HCT116 (cell line): ENCODE measurements around the gene GOLGA6A. TPM values are rescaled to one million over a fixed set of nuclear protein-coding genes. Genes with fewer than 3 reads are reported as not detected.

ENCODE experiments used
- ATAC-seq: fragments of 200-7000 bp; cut with Tn5 transposase; 2 replicates; pipeline ENCODE4 v1.9.1; 2020; ENCODE audit warnings: mild to moderate bottlenecking, moderate library complexity
- BruUV-seq: library from RNA; stranded (reverse); fragments of 400-500 nt; replicated peaks from 2 replicates; lab custom pipeline; 2021; lab: Mats Ljungman, UMichigan
- CTCF ChIA-PET: fragments of 300-600 bp; sonication (Branson Sonifier 250); formaldehyde crosslinking; loops from one replicate; lab custom pipeline; 2021; ENCODE audit warnings: antibody characterized with exemption; lab: Charles Lee
- POLR2A ChIA-PET: fragments of 300-600, 350-600 bp; sonication (Branson Sonifier 250); formaldehyde crosslinking; loops from one replicate; lab custom pipeline; 2021; ENCODE audit warnings: antibody characterized with exemption; lab: Charles Lee
- RAD21 ChIA-PET, 2 experiments: fragments of 300-600 bp; sonication (Branson Sonifier 250); formaldehyde crosslinking; loops; one replicate each; lab custom pipeline; 2023; ENCODE audit warnings: low total read pairs in 2 of 2; ENCODE audit not compliant: uncharacterized antibody in 2 of 2, unreplicated experiment in 2 of 2, low non-redundant PET in 1 of 2; lab: Charles Lee
- DNase-seq: peaks from one replicate; pipeline ENCODE4 v3.0.0-alpha.2; 2010; ENCODE audit warnings: low read depth, low spot score
- H2AFZ ChIP-seq: fragments of 200-600 bp; shearing (Covaris generic), sonication (generic); 2 replicates; pipeline ENCODE4 v1.6.1; 2017; ENCODE audit warnings: low read depth, mixed run types, mixed read lengths, antibody characterized with exemption, low read length; ENCODE audit not compliant: poor library complexity, severe bottlenecking
- H3K27ac ChIP-seq: 2 replicates; pipeline ENCODE4 v1.5.1; 2012; ENCODE audit warnings: low read depth, low read length
- H3K27me3 ChIP-seq: fragments of 200-600 bp; sonication (generic); 2 replicates; pipeline ENCODE4 v1.6.1; 2016; ENCODE audit warnings: mixed run types, low read length, mixed read lengths; ENCODE audit not compliant: insufficient read depth
- H3K36me3 ChIP-seq, 2 experiments: fragments of 200-500 bp in 1 of 2; fragments of 200-600 bp in 1 of 2; sonication (Bioruptor generic) in 1 of 2; sonication (generic) in 1 of 2; 2 replicates each; pipeline versions ENCODE4 v1.5.1 to v1.6.1; 2014 to 2016; ENCODE audit warnings: low read length in 2 of 2, inconsistent platforms in 1 of 2, mixed read lengths in 1 of 2, mixed run types in 1 of 2; ENCODE audit not compliant: insufficient read depth in 2 of 2, control insufficient read depth in 1 of 2
- H3K4me1 ChIP-seq, 2 experiments: fragments of 200-600 bp in 1 of 2; sonication (generic) in 1 of 2; 2 replicates each; pipeline versions ENCODE4 v1.5.1 to v1.6.1; 2012 to 2017; ENCODE audit warnings: low read length in 2 of 2, inconsistent platforms in 1 of 2, mild to moderate bottlenecking in 1 of 2, mixed read lengths in 1 of 2, mixed run types in 1 of 2, moderate library complexity in 1 of 2; ENCODE audit not compliant: insufficient read depth in 2 of 2, control insufficient read depth in 1 of 2
- H3K4me2 ChIP-seq: fragments of 200-600 bp; sonication (generic); 2 replicates; pipeline ENCODE4 v1.6.1; 2017; ENCODE audit warnings: mixed run types, low read length, mixed read lengths
- H3K4me3 ChIP-seq, 2 experiments: fragments of 200-600 bp in 1 of 2; sonication (generic) in 1 of 2; replicated peaks in 1 of 2; 2 replicates each; pipeline ENCODE4 v1.5.1; 2011 to 2016; ENCODE audit warnings: low read length in 2 of 2, control low read depth in 1 of 2, low read depth in 1 of 2, mild to moderate bottlenecking in 1 of 2, mixed read lengths in 1 of 2, mixed run types in 1 of 2
- H3K79me2 ChIP-seq: fragments of 200-600 bp; sonication (generic); 2 replicates; pipeline ENCODE4 v1.6.1; 2017; ENCODE audit warnings: mild to moderate bottlenecking, mixed run types, low read length, moderate library complexity, mixed read lengths; ENCODE audit not compliant: insufficient read depth
- H3K9ac ChIP-seq: fragments of 200-600 bp; sonication (generic); 2 replicates; pipeline ENCODE4 v1.6.1; 2016; ENCODE audit warnings: low read length, mixed read lengths
- H3K9me2 ChIP-seq: fragments of 200-600 bp; sonication (generic), shearing (Covaris generic); 2 replicates; pipeline ENCODE4 v1.6.1; 2017; ENCODE audit warnings: mixed run types, mild to moderate bottlenecking, moderate library complexity; ENCODE audit not compliant: insufficient read depth
- H3K9me3 ChIP-seq, 2 experiments: fragments of 200-500 bp in 1 of 2; fragments of 200-600 bp in 1 of 2; sonication (Bioruptor generic) in 1 of 2; sonication (generic) in 1 of 2; 2 replicates each; pipeline ENCODE4 v1.6.1; 2014 to 2017; ENCODE audit warnings: low read length in 2 of 2, mixed read lengths in 2 of 2, inconsistent platforms in 1 of 2, low read depth in 1 of 2, mild to moderate bottlenecking in 1 of 2, mixed run types in 1 of 2, moderate library complexity in 1 of 2; ENCODE audit not compliant: control insufficient read depth in 1 of 2, insufficient read depth in 1 of 2
- H4K20me1 ChIP-seq: fragments of 200-600 bp; sonication (generic), shearing (Covaris generic); 2 replicates; pipeline ENCODE4 v1.6.1; 2017; ENCODE audit warnings: mixed run types, mild to moderate bottlenecking, moderate library complexity; ENCODE audit not compliant: insufficient read depth
- CEBPB ChIP-seq: IDR thresholded peaks from 2 replicates; pipeline ENCODE4 v1.6.1; 2012; ENCODE audit warnings: low read depth
- EGR1 ChIP-seq: IDR thresholded peaks from 2 replicates; pipeline ENCODE4 v1.6.1; 2012; ENCODE audit warnings: low read depth
- ELF1 ChIP-seq: IDR thresholded peaks from 2 replicates; pipeline ENCODE4 v1.6.1; 2012; ENCODE audit warnings: low read depth, borderline replicate concordance
- EZH2 ChIP-seq: fragments of 200-600 bp; sonication (generic); IDR thresholded peaks from 2 replicates; pipeline ENCODE4 v1.6.1; 2017; ENCODE audit warnings: antibody characterized with exemption, mixed run types
- FOSL1 ChIP-seq: IDR thresholded peaks from 2 replicates; pipeline ENCODE4 v1.6.1; 2012; ENCODE audit warnings: low read depth
- POLR2A ChIP-seq: IDR thresholded peaks from 2 replicates; pipeline ENCODE4 v1.7.0; 2011; ENCODE audit warnings: borderline replicate concordance; ENCODE audit not compliant: insufficient read depth, insufficient read length; ENCODE audit errors: extremely low read depth
- POLR2AphosphoS5 ChIP-seq: IDR thresholded peaks from 2 replicates; pipeline ENCODE4 v1.6.1; 2011; ENCODE audit warnings: mild to moderate bottlenecking, low read depth, low read length, moderate library complexity
- RAD21 ChIP-seq: IDR thresholded peaks from 2 replicates; pipeline ENCODE4 v1.6.1; 2012; ENCODE audit warnings: low read depth, mild to moderate bottlenecking
- SRF ChIP-seq: IDR thresholded peaks from 2 replicates; pipeline ENCODE4 v1.6.1; 2012; ENCODE audit warnings: low read depth
- YY1 ChIP-seq: IDR thresholded peaks from 2 replicates; pipeline ENCODE4 v1.6.1; 2011; ENCODE audit warnings: low read length, low read depth, moderate library complexity, mild to moderate bottlenecking; ENCODE audit not compliant: insufficient replicate concordance; ENCODE audit errors: extremely low read depth
- intact Hi-C: fragments of 100-400 bp; cut with micrococcal nuclease; formaldehyde crosslinking; loops from 2 replicates; pipeline ENCODE4 v1.10.0; 2022
- total RNA-seq: library from RNA; stranded (reverse); gene quantifications from one replicate; pipeline ENCODE4 v1.2.1, GENCODE V29; 2021; ENCODE audit not compliant: unreplicated experiment
- TF ChIP-seq, protein P1 (sequence below): IDR thresholded peaks from 2 replicates; pipeline ENCODE4 v1.6.1; 2012
- TF ChIP-seq, protein P2 (sequence below), 3 experiments: fragments of 200-600 bp in 1 of 3; sonication (generic) in 1 of 3; IDR thresholded peaks in 2 of 3; conservative IDR thresholded peaks in 1 of 3; 2 replicates each; pipeline ENCODE4 v1.5.1; 2012 to 2017; ENCODE audit warnings: low read depth in 2 of 3, low read length in 2 of 3, antibody characterized with exemption in 1 of 3, borderline replicate concordance in 1 of 3, control low read depth in 1 of 3, mild to moderate bottlenecking in 1 of 3, mixed read lengths in 1 of 3, mixed run types in 1 of 3, moderate library complexity in 1 of 3; ENCODE audit not compliant: insufficient read depth in 1 of 3
- TF ChIP-seq, protein P3 (sequence below): IDR thresholded peaks from 2 replicates; pipeline ENCODE4 v1.6.1; 2012; ENCODE audit warnings: low read depth

The GOLGA6A gene
- total RNA-seq, 1 experiment from 2014 or later, result 0.39 TPM

DNA sequence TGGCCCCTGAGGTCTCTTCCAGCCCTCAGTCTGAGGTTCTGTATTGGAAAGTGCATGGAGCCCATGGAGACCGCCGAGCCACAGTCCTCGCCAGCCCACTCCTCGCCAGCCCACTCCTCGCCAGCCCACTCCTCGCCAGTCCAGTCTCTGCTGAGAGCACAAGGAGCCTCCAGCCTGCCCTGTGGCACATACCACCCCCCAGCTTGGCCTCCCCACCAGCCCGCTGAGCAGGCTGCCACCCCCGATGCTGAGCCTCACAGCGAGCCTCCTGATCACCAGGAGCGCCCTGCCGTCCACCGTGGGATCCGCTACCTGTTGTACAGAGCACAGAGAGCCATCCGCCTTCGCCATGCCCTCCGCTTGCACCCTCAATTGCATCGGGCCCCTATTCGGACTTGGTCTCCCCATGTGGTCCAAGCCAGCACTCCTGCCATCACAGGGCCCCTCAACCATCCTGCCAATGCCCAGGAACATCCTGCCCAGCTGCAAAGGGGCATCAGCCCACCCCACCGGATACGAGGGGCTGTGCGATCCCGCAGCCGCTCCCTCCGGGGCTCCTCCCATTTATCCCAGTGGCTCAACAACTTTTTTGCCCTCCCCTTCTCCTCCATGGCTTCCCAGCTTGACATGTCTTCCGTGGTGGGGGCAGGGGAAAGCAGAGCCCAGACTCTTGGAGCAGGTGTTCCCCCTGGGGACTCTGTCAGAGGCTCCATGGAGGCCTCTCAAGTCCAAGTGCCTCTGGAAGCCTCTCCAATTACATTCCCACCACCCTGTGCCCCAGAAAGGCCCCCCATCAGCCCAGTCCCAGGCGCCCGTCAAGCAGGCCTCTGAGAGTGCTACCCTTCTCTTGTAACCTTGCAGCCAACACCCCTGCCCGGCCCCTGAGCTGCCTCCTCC lies 47.0 kb downstream of the GOLGA6A start:
- no peak overlapping the region for H3K27ac ChIP-seq
- H3K4me3 ChIP-seq, result no peak overlapping the region
- H4K20me1 ChIP-seq, result no peaks in the 10 kb centered on the region
- ATAC-seq (no peak), DNase-seq (no peak)
- ChIA-PET POLR2A (no interaction called here), RAD21 (interaction anchor here in 1 of 2 experiments (1.6 kb wide), 1 partner anchor 62 kb away, joined by 23 read pairs; no protein-coding TSS in a partner anchor), CTCF (interaction anchor here (1.0 to 6.5 kb wide), 6 partner anchors 8 to 64 kb away, joined by 4 to 132 read pairs (median 11); partner anchors contain the start of gene PML)
- intact Hi-C loops, result no loop called here
- H3K9me3 ChIP-seq, result no peaks in the 10 kb centered on the region
- no TSS peak for BruUV-seq
- TF ChIP-seq, protein P1, sequence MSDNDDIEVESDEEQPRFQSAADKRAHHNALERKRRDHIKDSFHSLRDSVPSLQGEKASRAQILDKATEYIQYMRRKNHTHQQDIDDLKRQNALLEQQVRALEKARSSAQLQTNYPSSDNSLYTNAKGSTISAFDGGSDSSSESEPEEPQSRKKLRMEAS, result no peak
- TF ChIP-seq EGR1 (no peak), ELF1 (no peak), SRF (no peak)
- no peak overlapping the region for H3K9ac ChIP-seq
- peaks cover 0 to 2% of the 10 kb centered on the region in 2 experiments; a peak in 1 of 4 replicates for H3K4me1 ChIP-seq
- no peak overlapping the region for H2AFZ ChIP-seq
- H3K27me3 ChIP-seq, result no peaks in the 10 kb centered on the region
- no peaks in the 10 kb centered on the region; a peak in 1 of 4 replicates for H3K36me3 ChIP-seq
- no peaks in the 10 kb centered on the region for H3K9me2 ChIP-seq
- no peaks in the 10 kb centered on the region for H3K79me2 ChIP-seq
- H3K4me2 ChIP-seq, result no peak overlapping the region

DNA sequence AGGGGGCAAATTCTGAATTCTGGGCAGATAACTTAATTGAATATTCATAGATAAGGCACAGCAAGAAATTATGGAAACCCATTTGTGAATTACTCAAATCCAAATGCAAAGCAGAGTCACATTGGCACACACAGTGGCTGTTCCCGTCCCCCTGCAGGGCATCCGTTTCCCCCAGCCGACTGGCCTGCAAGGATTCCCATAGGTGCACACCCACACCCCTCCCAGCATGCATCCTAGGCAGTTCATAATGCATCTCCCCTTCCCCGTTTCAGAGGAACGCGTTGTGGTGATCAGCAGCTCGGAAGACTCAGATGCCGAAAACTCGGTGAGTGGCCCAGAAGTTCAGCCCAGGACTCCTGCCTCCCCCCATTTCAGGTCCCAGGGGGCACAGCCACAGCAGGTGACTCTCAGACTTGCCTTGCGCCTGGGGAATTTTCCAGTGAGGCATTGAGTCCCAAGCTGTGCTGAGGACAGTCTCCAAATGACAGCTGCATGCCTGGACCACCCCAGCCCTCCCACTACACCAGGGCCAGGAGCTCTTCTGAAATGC lies 48.1 kb downstream of the GOLGA6A start:
- intact Hi-C loops, result no loop called here
- DNase-seq (no peak), ATAC-seq (no peak)
- Histone ChIP-seq H4K20me1 (no peaks in the 10 kb centered on the region), H3K36me3 (no peaks in the 10 kb centered on the region; a peak in 1 of 4 replicates), H3K4me2 (no peak overlapping the region), H3K9me2 (no peaks in the 10 kb centered on the region), H2AFZ (no peak overlapping the region), H3K27ac (no peak overlapping the region), H3K27me3 (no peaks in the 10 kb centered on the region), H3K4me1 (no peaks in the 10 kb centered on the region), H3K4me3 (no peak overlapping the region), H3K79me2 (no peaks in the 10 kb centered on the region), H3K9ac (no peak overlapping the region), H3K9me3 (no peaks in the 10 kb centered on the region)
- ChIA-PET RAD21 (no interaction called here), CTCF (interaction anchor here (1.0 kb wide), 1 partner anchor 14 kb away, joined by 4 read pairs; no protein-coding TSS in a partner anchor), POLR2A (no interaction called here)
- no TSS peak for BruUV-seq
- TF ChIP-seq CEBPB (no peak), FOSL1 (no peak), YY1 (no peak), EZH2 (no peak), POLR2A (no peak), POLR2AphosphoS5 (no peak), RAD21 (no peak)
- TF ChIP-seq, protein P2, sequence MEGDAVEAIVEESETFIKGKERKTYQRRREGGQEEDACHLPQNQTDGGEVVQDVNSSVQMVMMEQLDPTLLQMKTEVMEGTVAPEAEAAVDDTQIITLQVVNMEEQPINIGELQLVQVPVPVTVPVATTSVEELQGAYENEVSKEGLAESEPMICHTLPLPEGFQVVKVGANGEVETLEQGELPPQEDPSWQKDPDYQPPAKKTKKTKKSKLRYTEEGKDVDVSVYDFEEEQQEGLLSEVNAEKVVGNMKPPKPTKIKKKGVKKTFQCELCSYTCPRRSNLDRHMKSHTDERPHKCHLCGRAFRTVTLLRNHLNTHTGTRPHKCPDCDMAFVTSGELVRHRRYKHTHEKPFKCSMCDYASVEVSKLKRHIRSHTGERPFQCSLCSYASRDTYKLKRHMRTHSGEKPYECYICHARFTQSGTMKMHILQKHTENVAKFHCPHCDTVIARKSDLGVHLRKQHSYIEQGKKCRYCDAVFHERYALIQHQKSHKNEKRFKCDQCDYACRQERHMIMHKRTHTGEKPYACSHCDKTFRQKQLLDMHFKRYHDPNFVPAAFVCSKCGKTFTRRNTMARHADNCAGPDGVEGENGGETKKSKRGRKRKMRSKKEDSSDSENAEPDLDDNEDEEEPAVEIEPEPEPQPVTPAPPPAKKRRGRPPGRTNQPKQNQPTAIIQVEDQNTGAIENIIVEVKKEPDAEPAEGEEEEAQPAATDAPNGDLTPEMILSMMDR (IDR thresholded peaks at IDR 0.05 in 2 of 3, conservative IDR thresholded peaks at IDR 0.05 in 1 of 3; ENCODE audit: borderline replicate concordance in 1 of 3, insufficient read depth in 1 of 3, low read depth in 2 of 3, low read length in 2 of 3), result no peak
- TF ChIP-seq, protein P3, sequence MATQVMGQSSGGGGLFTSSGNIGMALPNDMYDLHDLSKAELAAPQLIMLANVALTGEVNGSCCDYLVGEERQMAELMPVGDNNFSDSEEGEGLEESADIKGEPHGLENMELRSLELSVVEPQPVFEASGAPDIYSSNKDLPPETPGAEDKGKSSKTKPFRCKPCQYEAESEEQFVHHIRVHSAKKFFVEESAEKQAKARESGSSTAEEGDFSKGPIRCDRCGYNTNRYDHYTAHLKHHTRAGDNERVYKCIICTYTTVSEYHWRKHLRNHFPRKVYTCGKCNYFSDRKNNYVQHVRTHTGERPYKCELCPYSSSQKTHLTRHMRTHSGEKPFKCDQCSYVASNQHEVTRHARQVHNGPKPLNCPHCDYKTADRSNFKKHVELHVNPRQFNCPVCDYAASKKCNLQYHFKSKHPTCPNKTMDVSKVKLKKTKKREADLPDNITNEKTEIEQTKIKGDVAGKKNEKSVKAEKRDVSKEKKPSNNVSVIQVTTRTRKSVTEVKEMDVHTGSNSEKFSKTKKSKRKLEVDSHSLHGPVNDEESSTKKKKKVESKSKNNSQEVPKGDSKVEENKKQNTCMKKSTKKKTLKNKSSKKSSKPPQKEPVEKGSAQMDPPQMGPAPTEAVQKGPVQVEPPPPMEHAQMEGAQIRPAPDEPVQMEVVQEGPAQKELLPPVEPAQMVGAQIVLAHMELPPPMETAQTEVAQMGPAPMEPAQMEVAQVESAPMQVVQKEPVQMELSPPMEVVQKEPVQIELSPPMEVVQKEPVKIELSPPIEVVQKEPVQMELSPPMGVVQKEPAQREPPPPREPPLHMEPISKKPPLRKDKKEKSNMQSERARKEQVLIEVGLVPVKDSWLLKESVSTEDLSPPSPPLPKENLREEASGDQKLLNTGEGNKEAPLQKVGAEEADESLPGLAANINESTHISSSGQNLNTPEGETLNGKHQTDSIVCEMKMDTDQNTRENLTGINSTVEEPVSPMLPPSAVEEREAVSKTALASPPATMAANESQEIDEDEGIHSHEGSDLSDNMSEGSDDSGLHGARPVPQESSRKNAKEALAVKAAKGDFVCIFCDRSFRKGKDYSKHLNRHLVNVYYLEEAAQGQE, result no peak
